GM18498 (cell line): Measurements from ENCODE around the gene ZCCHC3.

Experiments
- ATAC-seq: cut with Tn5 transposase; IDR thresholded peaks from one replicate; pipeline ENCODE4 v1.9.1; 2021; ENCODE audit warnings: mild to moderate bottlenecking, moderate library complexity; ENCODE audit not compliant: unreplicated experiment

The ZCCHC3 gene

GRCh38 chr20:311609-312008, 14.2 kb downstream of the ZCCHC3 start:
- ATAC-seq, result no peak

GRCh38 chr20:312067-312466, 14.7 kb downstream of the ZCCHC3 start:
- ATAC-seq, result no peak

GRCh38 chr20:312866-313265, 15.5 kb downstream of the ZCCHC3 start:
- ATAC-seq, result no peak

- ATAC-seq, result no peak
Measured at GRCh38 chr20:313402-313801, 16.0 kb downstream of the ZCCHC3 start.

GRCh38 chr20:313948-314347, 16.6 kb downstream of the ZCCHC3 start:
- ATAC-seq, result no peak

- no peak for ATAC-seq
Measured at GRCh38 chr20:316316-317068, 19.1 kb downstream of the ZCCHC3 start.

GRCh38 chr20:324177-325044, 27.0 kb downstream of the ZCCHC3 start:
- peak; percentile 57 for ATAC-seq

- peak; percentile 78 for ATAC-seq
Measured at GRCh38 chr20:325045-325888, 27.9 kb downstream of the ZCCHC3 start, which contains the start of gene SOX12. Gene SOX12 (plus strand): TSS chr20:325552. CDS start chr20:325925, 373 bp downstream.

GRCh38 chr20:325889-326644, 28.7 kb downstream of the ZCCHC3 start:
- ATAC-seq, result peak; percentile 5

GRCh38 chr20:326645-327185, 29.3 kb downstream of the ZCCHC3 start:
- no peak for ATAC-seq

GRCh38 chr20:327186-328026, 30.0 kb downstream of the ZCCHC3 start:
- no peak for ATAC-seq

- no peak for ATAC-seq
Measured at GRCh38 chr20:328027-328974, 30.9 kb downstream of the ZCCHC3 start.

GRCh38 chr20:328975-329695, 31.8 kb downstream of the ZCCHC3 start:
- ATAC-seq, result no peak

- no peak for ATAC-seq
Measured at GRCh38 chr20:329851-330232, 32.5 kb downstream of the ZCCHC3 start.

- ATAC-seq, result peak; percentile 36
Measured at GRCh38 chr20:330233-331149, 33.1 kb downstream of the ZCCHC3 start.

- no peak for ATAC-seq
Measured at GRCh38 chr20:334578-334977, 37.2 kb downstream of the ZCCHC3 start.
